Mesenchymal stem cell (in vitro differentiated cells and primary cell): Measurements from ENCODE around the gene PNKD.

Experiments
- DNase-seq: peaks from one replicate; pipeline ENCODE4 v3.0.0-alpha.2; 2013
- H2AFZ ChIP-seq: one replicate; pipeline ENCODE4 v1.6.1; 2013; ENCODE audit warnings: low read depth, mild to moderate bottlenecking, control low read depth, inconsistent platforms, low read length, moderate library complexity
- H2AK5ac ChIP-seq: 2 replicates; pipeline ENCODE4 v1.6.1; 2013; ENCODE audit warnings: low read length, moderate library complexity, mild to moderate bottlenecking, inconsistent platforms; ENCODE audit not compliant: severe bottlenecking
- H2BK120ac ChIP-seq: one replicate; pipeline ENCODE4 v1.6.1; 2013; ENCODE audit warnings: low read depth, mild to moderate bottlenecking, inconsistent platforms, low read length, moderate library complexity
- H2BK12ac ChIP-seq, 2 experiments: one replicate each; pipeline ENCODE4 v1.6.1; 2013; ENCODE audit warnings: inconsistent platforms in 2 of 2, low read length in 2 of 2, mild to moderate bottlenecking in 2 of 2, moderate library complexity in 2 of 2, control low read depth in 1 of 2
- H2BK15ac ChIP-seq: one replicate; pipeline ENCODE4 v1.6.1; 2013; ENCODE audit warnings: mild to moderate bottlenecking, low read depth, inconsistent platforms; ENCODE audit not compliant: poor library complexity, severe bottlenecking
- H2BK5ac ChIP-seq: 2 replicates; pipeline ENCODE4 v1.6.1; 2013; ENCODE audit warnings: low read depth, mild to moderate bottlenecking, low read length, control low read depth, inconsistent platforms; ENCODE audit not compliant: poor library complexity, severe bottlenecking
- H3K14ac ChIP-seq, 2 experiments: one replicate each; pipeline ENCODE4 v1.6.1; 2013; ENCODE audit warnings: inconsistent platforms in 2 of 2, low read length in 2 of 2, control low read depth in 1 of 2, mild to moderate bottlenecking in 1 of 2, moderate library complexity in 1 of 2
- H3K18ac ChIP-seq, 2 experiments: one replicate each; pipeline ENCODE4 v1.6.1; 2013; ENCODE audit warnings: inconsistent platforms in 2 of 2, low read length in 2 of 2, control low read depth in 1 of 2, low read depth in 1 of 2, mild to moderate bottlenecking in 1 of 2
- H3K23ac ChIP-seq, 2 experiments: one replicate each; pipeline ENCODE4 v1.6.1; 2013; ENCODE audit warnings: inconsistent platforms in 2 of 2, low read length in 2 of 2, mild to moderate bottlenecking in 2 of 2, moderate library complexity in 2 of 2, control low read depth in 1 of 2
- H3K27ac ChIP-seq: 2 replicates; pipeline ENCODE4 v1.5.1; 2013; ENCODE audit warnings: mild to moderate bottlenecking, moderate library complexity, low read length, control low read depth, inconsistent platforms; ENCODE audit not compliant: poor library complexity, severe bottlenecking
- H3K27me3 ChIP-seq, 2 experiments: 2 replicates each; pipeline versions ENCODE4 v1.6.1 to v1.7.0; 2013; ENCODE audit warnings: low read length in 2 of 2, mild to moderate bottlenecking in 2 of 2, moderate library complexity in 2 of 2, control low read depth in 1 of 2, inconsistent platforms in 1 of 2; ENCODE audit not compliant: control insufficient read depth in 1 of 2, insufficient read depth in 1 of 2
- H3K36me3 ChIP-seq, 2 experiments: 2 replicates each; pipeline versions ENCODE4 v1.6.1 to v1.7.0; 2013; ENCODE audit warnings: low read length in 2 of 2, control low read depth in 1 of 2, inconsistent platforms in 1 of 2, low read depth in 1 of 2, mild to moderate bottlenecking in 1 of 2; ENCODE audit not compliant: insufficient read depth in 2 of 2, control insufficient read depth in 1 of 2
- H3K4ac ChIP-seq, 2 experiments: one replicate each; pipeline ENCODE4 v1.6.1; 2013; ENCODE audit warnings: inconsistent platforms in 2 of 2, low read length in 2 of 2, mild to moderate bottlenecking in 2 of 2, moderate library complexity in 2 of 2, control low read depth in 1 of 2, low read depth in 1 of 2
- H3K4me1 ChIP-seq: 2 replicates; pipeline ENCODE4 v1.6.1; 2013; ENCODE audit warnings: low read depth, low read length, control low read depth; ENCODE audit not compliant: control insufficient read depth, insufficient read depth
- H3K4me2 ChIP-seq: 2 replicates; pipeline ENCODE4 v1.6.1; 2013; ENCODE audit warnings: low read length, mild to moderate bottlenecking, inconsistent platforms; ENCODE audit not compliant: poor library complexity, severe bottlenecking
- H3K4me3 ChIP-seq, 2 experiments: 2 replicates each; pipeline versions ENCODE4 v1.5.1 to v1.7.0; 2013; ENCODE audit warnings: low read length in 2 of 2, mild to moderate bottlenecking in 2 of 2, control low read depth in 1 of 2, low read depth in 1 of 2; ENCODE audit not compliant: insufficient read depth in 1 of 2
- H3K79me1 ChIP-seq: replicated peaks from 2 replicates; pipeline ENCODE4 v1.6.1; 2013; ENCODE audit warnings: mild to moderate bottlenecking, control low read depth, low read length, inconsistent platforms; ENCODE audit not compliant: poor library complexity, severe bottlenecking
- H3K9ac ChIP-seq: 2 replicates; pipeline ENCODE4 v1.7.0; 2013; ENCODE audit warnings: mild to moderate bottlenecking, low read length, moderate library complexity
- H3K9me3 ChIP-seq: 2 replicates; pipeline ENCODE4 v1.7.0; 2013; ENCODE audit warnings: mild to moderate bottlenecking, low read length; ENCODE audit not compliant: control insufficient read depth
- H4K8ac ChIP-seq: one replicate; pipeline ENCODE4 v1.6.1; 2013; ENCODE audit warnings: inconsistent platforms, mild to moderate bottlenecking, low read length, moderate library complexity
- H4K91ac ChIP-seq: one replicate; pipeline ENCODE4 v1.6.1; 2013; ENCODE audit warnings: mild to moderate bottlenecking, low read length, inconsistent platforms
- WGBS: methylation state at CpG from one replicate; pipeline ENCODE4 v1.1.7; 2013; ENCODE audit warnings: mixed read lengths; 5-methylcytosine and 5-hydroxymethylcytosine counted together

Gene PNKD

GRCh38 chr2:218236829-218237228 lies 33.5 kb upstream of the PNKD start:
- no peak overlapping the region for H2AK5ac ChIP-seq
- peaks cover 18% of the 10 kb centered on the region for H3K79me1 ChIP-seq
- no peak overlapping the region for H3K18ac ChIP-seq
- no peaks in the 10 kb centered on the region for H3K4me1 ChIP-seq
- H2BK12ac ChIP-seq: no peak overlapping the region
- H3K9ac ChIP-seq: no peak overlapping the region
- no peak overlapping the region for H2BK120ac ChIP-seq
- no peak overlapping the region for H2BK5ac ChIP-seq
- H3K27me3 ChIP-seq: no peaks in the 10 kb centered on the region
- H3K27ac ChIP-seq: no peak overlapping the region
- no peak overlapping the region for H2BK15ac ChIP-seq
- no peak overlapping the region for H4K91ac ChIP-seq
- H3K4me2 ChIP-seq: no peak overlapping the region
- no peaks in the 10 kb centered on the region for H3K9me3 ChIP-seq
- no peak overlapping the region for H3K4me3 ChIP-seq
- H4K8ac ChIP-seq: no peak overlapping the region
- no peak overlapping the region for H3K23ac ChIP-seq
- no peak overlapping the region for H2AFZ ChIP-seq
- DNase-seq: no peak
- no peak overlapping the region for H3K4ac ChIP-seq
- WGBS: 96% methylated on average over 3 of the region's 4 CpGs
- no peak overlapping the region for H3K14ac ChIP-seq
- H3K36me3 ChIP-seq: peaks cover 47 to 93% of the 10 kb centered on the region in 2 experiments

GRCh38 chr2:218238887-218239286 lies 31.4 kb upstream of the PNKD start:
- no CpG with 5 or more reads among the region's 1 CpG for WGBS
- Histone ChIP-seq H3K4me1 (no peaks in the 10 kb centered on the region), H3K18ac (no peak overlapping the region), H2AFZ (no peak overlapping the region), H3K27me3 (no peaks in the 10 kb centered on the region), H3K36me3 (peaks cover 36 to 97% of the 10 kb centered on the region in 2 experiments), H3K79me1 (peaks cover 20% of the 10 kb centered on the region), H3K9me3 (no peaks in the 10 kb centered on the region), H2BK12ac (no peak overlapping the region), H2AK5ac (no peak overlapping the region), H3K9ac (no peak overlapping the region), H4K91ac (no peak overlapping the region), H3K27ac (no peak overlapping the region), H3K4me2 (no peak overlapping the region), H2BK15ac (no peak overlapping the region), H2BK5ac (no peak overlapping the region), H3K23ac (no peak overlapping the region), H2BK120ac (no peak overlapping the region), H3K4ac (no peak overlapping the region), H3K4me3 (no peak overlapping the region), H4K8ac (no peak overlapping the region), H3K14ac (no peak overlapping the region)
- DNase-seq: no peak

- Histone ChIP-seq H3K79me1 (peaks cover 22% of the 10 kb centered on the region), H3K27me3 (no peaks in the 10 kb centered on the region), H3K4me2 (no peak overlapping the region), H3K9me3 (no peaks in the 10 kb centered on the region), H3K4me1 (peaks cover 5% of the 10 kb centered on the region), H2BK15ac (no peak overlapping the region), H2AK5ac (no peak overlapping the region), H2BK5ac (no peak overlapping the region), H4K91ac (no peak overlapping the region), H3K36me3 (peaks cover 51 to 94% of the 10 kb centered on the region in 2 experiments), H2BK120ac (no peak overlapping the region), H3K9ac (no peak overlapping the region), H3K18ac (no peak overlapping the region), H2AFZ (no peak overlapping the region), H3K27ac (no peak overlapping the region), H3K4me3 (no peak overlapping the region), H3K23ac (no peak overlapping the region), H3K14ac (no peak overlapping the region), H3K4ac (no peak overlapping the region), H4K8ac (no peak overlapping the region), H2BK12ac (no peak overlapping the region)
- no peak for DNase-seq
- WGBS: 100% methylated on average over 1 of the region's 1 CpG
Measured at GRCh38 chr2:218244204-218244603, 26.1 kb upstream of the PNKD start.

- no peak overlapping the region for H2BK5ac ChIP-seq
- peaks cover 5% of the 10 kb centered on the region for H3K4me1 ChIP-seq
- H3K23ac ChIP-seq: no peak overlapping the region
- no peaks in the 10 kb centered on the region for H3K9me3 ChIP-seq
- H3K4ac ChIP-seq: no peak overlapping the region
- WGBS: 95% methylated on average over 1 of the region's 2 CpGs
- H2AFZ ChIP-seq: no peak overlapping the region
- no peak overlapping the region for H2AK5ac ChIP-seq
- H3K4me3 ChIP-seq: no peak overlapping the region
- H3K27me3 ChIP-seq: no peaks in the 10 kb centered on the region
- no peak overlapping the region for H4K8ac ChIP-seq
- H2BK120ac ChIP-seq: no peak overlapping the region
- H3K79me1 ChIP-seq: peaks cover 25% of the 10 kb centered on the region
- H3K9ac ChIP-seq: no peak overlapping the region
- H3K27ac ChIP-seq: no peak overlapping the region
- H3K4me2 ChIP-seq: no peak overlapping the region
- DNase-seq: no peak
- H3K14ac ChIP-seq: no peak overlapping the region
- H3K18ac ChIP-seq: no peak overlapping the region
- H4K91ac ChIP-seq: no peak overlapping the region
- H2BK15ac ChIP-seq: no peak overlapping the region
- H2BK12ac ChIP-seq: no peak overlapping the region
- H3K36me3 ChIP-seq: peaks cover 52 to 94% of the 10 kb centered on the region in 2 experiments
Measured at GRCh38 chr2:218244665-218245064, 25.7 kb upstream of the PNKD start.
